ENCODE data around the gene RAB29.

DNA sequence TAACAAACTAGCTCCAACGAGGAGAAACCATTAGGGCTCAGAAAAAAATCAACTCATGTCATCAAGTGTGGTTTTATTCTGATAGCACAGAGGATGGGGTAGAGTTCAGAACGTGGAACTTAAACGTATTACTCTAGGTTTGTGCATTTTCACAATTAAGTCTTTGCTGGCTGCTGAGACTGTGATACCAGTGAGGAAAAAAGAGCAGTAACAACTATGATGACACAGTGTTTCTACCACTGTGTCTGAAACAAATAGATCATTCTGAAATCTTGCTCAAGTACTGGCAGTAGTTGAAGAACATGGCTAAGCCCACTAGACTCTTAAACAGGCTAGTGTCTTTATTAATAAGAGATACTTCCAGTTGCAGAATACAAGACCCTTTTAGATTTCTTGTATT, 56.3 kb downstream of the RAB29 start:
- TF ChIP-seq POLR2AphosphoS5 (IDR thresholded peaks at IDR 0.05), result no peak
- TF ChIP-seq, protein P1, sequence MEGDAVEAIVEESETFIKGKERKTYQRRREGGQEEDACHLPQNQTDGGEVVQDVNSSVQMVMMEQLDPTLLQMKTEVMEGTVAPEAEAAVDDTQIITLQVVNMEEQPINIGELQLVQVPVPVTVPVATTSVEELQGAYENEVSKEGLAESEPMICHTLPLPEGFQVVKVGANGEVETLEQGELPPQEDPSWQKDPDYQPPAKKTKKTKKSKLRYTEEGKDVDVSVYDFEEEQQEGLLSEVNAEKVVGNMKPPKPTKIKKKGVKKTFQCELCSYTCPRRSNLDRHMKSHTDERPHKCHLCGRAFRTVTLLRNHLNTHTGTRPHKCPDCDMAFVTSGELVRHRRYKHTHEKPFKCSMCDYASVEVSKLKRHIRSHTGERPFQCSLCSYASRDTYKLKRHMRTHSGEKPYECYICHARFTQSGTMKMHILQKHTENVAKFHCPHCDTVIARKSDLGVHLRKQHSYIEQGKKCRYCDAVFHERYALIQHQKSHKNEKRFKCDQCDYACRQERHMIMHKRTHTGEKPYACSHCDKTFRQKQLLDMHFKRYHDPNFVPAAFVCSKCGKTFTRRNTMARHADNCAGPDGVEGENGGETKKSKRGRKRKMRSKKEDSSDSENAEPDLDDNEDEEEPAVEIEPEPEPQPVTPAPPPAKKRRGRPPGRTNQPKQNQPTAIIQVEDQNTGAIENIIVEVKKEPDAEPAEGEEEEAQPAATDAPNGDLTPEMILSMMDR (IDR thresholded peaks at IDR 0.05), result no peak
